Adrenal gland (tissue), 5 donors: Measurements from ENCODE around the gene LRRIQ1.
"Not testable (repeated sequence)": the region's sequence is repeated elsewhere in the genome, so short reads cannot be mapped to it uniquely, and the experiment has no call there.

Experiments
- CTCF ChIP-seq, 6 experiments: fragments of 450-650 bp in 4 of 6; fragments of 200-600 bp in 2 of 6; sonication (generic) in 1 of 6; IDR thresholded peaks; 1 replicate in 5 of 6; 2 replicates in 1 of 6; pipeline versions ENCODE4 v1.5.1 to v1.8.0; 2016 to 2021; ENCODE audit warnings: antibody characterized with exemption in 6 of 6, mild to moderate bottlenecking in 2 of 6, moderate library complexity in 1 of 6
- POLR2A ChIP-seq, 2 donors: fragments of 450-650 bp; IDR thresholded peaks; one replicate each; pipeline ENCODE4 v1.6.1; 2017; ENCODE audit warnings: antibody characterized with exemption in 2 of 2, mild to moderate bottlenecking in 2 of 2, moderate library complexity in 1 of 2
- donor health status: DM: no; HTN: no; CAD: no.

- TF ChIP-seq CTCF, POLR2A (IDR thresholded peaks at IDR 0.05): not testable (repeated sequence)
Observed at GRCh38 chr12:85224339-85224738, 188.2 kb downstream of the LRRIQ1 start.
